SW480 (cell line): ENCODE results near the gene STK11.

Experiments used
- DNase-seq: peaks from one replicate; pipeline ENCODE4 v3.0.0-alpha.2; 2016; ENCODE audit warnings: low spot score

Gene STK11, protein sequence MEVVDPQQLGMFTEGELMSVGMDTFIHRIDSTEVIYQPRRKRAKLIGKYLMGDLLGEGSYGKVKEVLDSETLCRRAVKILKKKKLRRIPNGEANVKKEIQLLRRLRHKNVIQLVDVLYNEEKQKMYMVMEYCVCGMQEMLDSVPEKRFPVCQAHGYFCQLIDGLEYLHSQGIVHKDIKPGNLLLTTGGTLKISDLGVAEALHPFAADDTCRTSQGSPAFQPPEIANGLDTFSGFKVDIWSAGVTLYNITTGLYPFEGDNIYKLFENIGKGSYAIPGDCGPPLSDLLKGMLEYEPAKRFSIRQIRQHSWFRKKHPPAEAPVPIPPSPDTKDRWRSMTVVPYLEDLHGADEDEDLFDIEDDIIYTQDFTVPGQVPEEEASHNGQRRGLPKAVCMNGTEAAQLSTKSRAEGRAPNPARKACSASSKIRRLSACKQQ

GRCh38 chr19:1205114-1206099 is at the start of gene STK11:
Gene STK11, plus strand, starts transcription at chr19:1205778. Its CDS starts 1,136 bp downstream, at chr19:1206914.
- DNase-seq = peak; percentile 88

DNA sequence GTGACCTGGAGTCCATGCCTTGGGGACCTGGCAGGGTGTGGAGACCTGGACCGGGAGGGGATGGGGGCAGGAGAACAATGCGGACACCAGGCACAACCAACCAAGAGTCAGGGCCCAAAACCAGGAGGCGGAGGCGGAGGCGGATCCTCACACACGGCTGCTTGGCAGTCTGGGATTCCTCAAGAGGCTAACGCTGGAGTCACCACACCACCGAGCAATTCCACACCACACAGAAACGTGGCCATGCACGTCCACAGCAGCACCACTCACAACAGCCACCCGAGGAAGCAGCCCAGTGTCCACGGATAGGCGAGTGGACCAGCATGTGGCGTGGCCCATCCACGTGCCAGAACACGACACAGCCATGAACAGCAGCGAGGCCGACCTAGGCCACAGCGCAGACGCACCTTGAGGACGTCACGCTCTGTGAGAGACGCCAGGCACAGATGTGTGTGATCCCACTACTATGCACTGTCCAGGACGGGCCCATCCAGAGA is 49.2 kb upstream of the STK11 start:
- DNase-seq = no peak

DNA sequence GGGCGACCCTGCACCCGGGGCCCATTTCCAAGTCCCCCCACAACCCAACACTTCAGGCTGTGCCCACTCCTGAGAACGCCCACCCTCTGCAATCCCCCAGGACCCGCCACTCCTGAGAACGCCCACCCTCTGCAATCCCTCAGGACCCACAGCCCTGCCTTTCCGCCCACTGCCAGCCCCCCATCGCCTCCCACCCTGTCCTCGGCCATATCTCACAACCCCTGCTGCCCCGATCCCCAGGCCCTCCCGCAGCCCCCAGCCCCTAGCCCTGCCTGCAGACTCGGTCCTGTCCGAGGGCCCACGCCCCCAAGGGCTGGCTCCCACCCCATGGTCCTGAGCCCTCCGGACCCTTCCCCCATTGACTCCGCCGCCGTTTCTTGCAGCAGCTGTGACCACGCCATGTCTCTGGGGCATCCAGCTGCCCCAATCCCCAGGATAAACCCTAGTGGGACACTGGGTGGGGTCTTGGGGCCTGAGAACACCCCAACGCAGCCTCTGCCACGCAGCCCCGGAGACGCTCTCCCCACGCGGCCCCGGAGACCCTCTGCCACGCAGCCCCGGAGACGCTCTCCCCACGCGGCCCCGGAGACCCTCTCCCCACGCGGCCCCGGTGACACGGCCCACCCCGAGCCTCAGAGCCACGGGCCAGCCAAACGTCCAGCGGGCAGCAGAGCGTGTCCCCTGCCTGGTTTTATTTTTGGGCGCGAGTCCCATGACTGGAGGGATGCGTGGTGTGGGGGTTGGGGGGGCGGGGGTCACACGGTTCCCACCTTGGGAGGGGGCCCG is 48.6 kb upstream of the STK11 start:
- DNase-seq = no peak

DNA sequence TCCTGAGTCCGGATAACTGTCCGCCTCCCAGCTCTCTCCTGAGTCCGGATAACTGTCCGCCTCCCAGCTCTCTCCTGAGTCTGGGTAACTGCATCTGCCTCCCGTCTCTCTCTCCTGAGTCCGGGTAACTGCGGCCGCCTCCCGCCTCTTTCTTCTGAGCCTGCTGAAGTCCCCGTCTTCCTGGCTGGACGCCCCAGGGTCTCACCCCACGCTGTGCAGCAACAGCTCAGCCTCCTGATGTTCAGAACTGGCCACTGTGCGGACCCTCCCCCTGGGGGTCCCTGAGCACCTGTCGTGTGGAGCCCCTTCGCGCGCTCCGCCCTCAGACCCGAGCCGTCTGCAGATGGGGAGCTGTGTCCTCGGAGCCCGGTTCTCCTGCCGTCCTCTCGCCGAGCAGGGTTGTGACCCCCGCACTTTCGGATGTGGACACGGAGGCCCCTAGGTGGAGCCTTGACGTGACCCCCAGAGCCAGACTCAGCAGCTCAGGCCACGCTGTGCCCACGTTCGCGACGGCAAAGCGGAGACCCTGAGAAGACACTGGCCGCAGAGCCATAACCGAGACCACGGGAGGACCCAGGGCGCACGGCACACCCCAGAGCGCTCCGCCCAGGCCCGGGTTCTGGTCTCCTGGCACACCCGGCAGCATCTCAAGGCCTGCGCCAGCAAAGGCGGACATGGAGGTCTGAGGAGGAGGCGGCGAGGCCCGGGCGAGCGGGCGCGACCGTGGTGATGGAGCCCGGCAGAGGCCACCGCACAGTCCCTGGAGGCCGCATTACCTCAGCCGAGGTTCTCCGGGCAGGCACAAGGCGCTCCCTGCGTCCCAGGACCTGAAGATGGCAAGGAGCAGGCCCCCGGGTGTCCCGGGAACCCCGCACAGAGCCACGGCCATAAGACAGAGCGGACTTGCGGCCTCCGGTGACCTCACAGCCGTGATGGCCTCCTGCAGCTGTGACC is 47.4 kb upstream of the STK11 start:
- no peak for DNase-seq

- no peak for DNase-seq
These were observed 46.6 kb upstream of the STK11 start for GRCh38 chr19:1158885-1159448.

GRCh38 chr19:1159864-1160595 is 45.5 kb upstream of the STK11 start:
- no peak for DNase-seq

DNA sequence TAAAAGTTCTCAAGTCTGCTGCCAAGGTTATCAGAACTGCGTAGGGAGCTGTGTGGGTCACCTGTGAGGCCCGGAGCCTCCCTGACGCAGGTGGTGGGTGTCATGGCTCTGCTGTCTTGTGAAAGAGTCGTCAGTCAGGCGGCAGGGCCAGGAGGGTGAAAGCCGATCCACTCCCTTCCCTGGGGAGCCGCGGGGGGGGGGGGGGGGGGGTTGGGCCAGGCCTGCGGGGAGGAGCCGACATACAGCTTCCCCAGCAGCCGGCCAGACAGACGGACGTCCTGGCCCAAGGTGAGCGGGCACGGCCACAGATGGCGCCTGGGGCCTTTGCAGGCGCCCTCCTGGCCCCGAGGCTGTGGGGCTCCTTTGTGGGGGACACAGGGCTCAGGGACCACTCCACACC is 43.9 kb upstream of the STK11 start:
- DNase-seq = peak; percentile 44

- DNase-seq = no peak
These were observed 42.9 kb upstream of the STK11 start for GRCh38 chr19:1162404-1163282.

- no peak for DNase-seq
These were observed 42.2 kb upstream of the STK11 start for GRCh38 chr19:1163283-1163933.

GRCh38 chr19:1163934-1164683 is 41.5 kb upstream of the STK11 start:
- no peak for DNase-seq

GRCh38 chr19:1164684-1165531 is 40.7 kb upstream of the STK11 start:
- no peak for DNase-seq

- no peak for DNase-seq
These were observed 38.6 kb upstream of the STK11 start for GRCh38 chr19:1166872-1167573.

GRCh38 chr19:1167687-1168571 is 37.6 kb upstream of the STK11 start:
- DNase-seq = no peak

- no peak for DNase-seq
These were observed 36.8 kb upstream of the STK11 start for GRCh38 chr19:1168572-1169410.
